HL-60 (cell line): ENCODE results near the gene SIGLEC6.

Experiments
- CTCF ChIP-seq: IDR thresholded peaks from one replicate; pipeline ENCODE4 v1.5.1; 2011; ENCODE audit warnings: low read length, control low read depth, inconsistent platforms; ENCODE audit not compliant: insufficient read depth
- GABPA ChIP-seq: IDR thresholded peaks from 2 replicates; pipeline ENCODE4 v1.6.1; 2012; ENCODE audit warnings: low read depth
- POLR2AphosphoS5 ChIP-seq: IDR thresholded peaks from 2 replicates; pipeline ENCODE4 v1.6.1; 2012; ENCODE audit warnings: low read depth
- REST ChIP-seq: IDR thresholded peaks from 2 replicates; pipeline ENCODE4 v1.6.1; 2012; ENCODE audit warnings: low read depth; ENCODE audit not compliant: insufficient replicate concordance
- SPI1 ChIP-seq: IDR thresholded peaks from 2 replicates; pipeline ENCODE4 v1.6.1; 2012; ENCODE audit warnings: low read depth, mild to moderate bottlenecking, borderline replicate concordance

GRCh38 chr19:51513968-51514367 lies 17.5 kb downstream of the SIGLEC6 start:
- no peak for TF ChIP-seq SPI1
- no peak for TF ChIP-seq CTCF
- TF ChIP-seq POLR2AphosphoS5: no peak
- TF ChIP-seq GABPA: no peak
- TF ChIP-seq REST: no peak
